HEK293 (cell line): ENCODE measurements around the gene FLNA.

Source experiments
- CTCF ChIA-PET: fragments of 350-600 bp; formaldehyde crosslinking; extraction: SDS; loops from one replicate; lab custom pipeline; 2021; ENCODE audit warnings: antibody characterized with exemption; lab: Yijun Ruan, JAX
- POLR2A ChIA-PET: fragments of 300-600 bp; formaldehyde crosslinking; extraction: SDS; loops from one replicate; lab custom pipeline; 2020; ENCODE audit warnings: antibody characterized with exemption, inconsistent platforms; lab: Yijun Ruan, JAX
- H3K27ac ChIP-seq: fragments of 200-500 bp; sonication (Bioruptor generic); 2 replicates; pipeline ENCODE4 v1.5.1; 2014; ENCODE audit warnings: low read depth, low read length, control low read depth, inconsistent platforms; ENCODE audit errors: extremely low read depth
- H3K36me3 ChIP-seq, 2 experiments: fragments of 200-500 bp in 1 of 2; sonication (Bioruptor generic) in 1 of 2; 1 replicate in 1 of 2; 2 replicates in 1 of 2; pipeline ENCODE4 v1.5.1; 2014 to 2017; ENCODE audit warnings: inconsistent platforms in 2 of 2, low read length in 2 of 2; ENCODE audit not compliant: control insufficient read depth in 2 of 2, insufficient read depth in 1 of 2
- H3K4me1 ChIP-seq: fragments of 200-500 bp; sonication (Bioruptor generic); 2 replicates; pipeline ENCODE4 v1.5.1; 2014; ENCODE audit warnings: mild to moderate bottlenecking, low read length, inconsistent platforms; ENCODE audit not compliant: control insufficient read depth, insufficient read depth
- H3K4me3 ChIP-seq: 2 replicates; pipeline ENCODE4 v1.5.1; 2011; ENCODE audit warnings: low read depth, mild to moderate bottlenecking, control low read depth, low read length, moderate library complexity
- H3K9me3 ChIP-seq: fragments of 200-500 bp; sonication (Bioruptor generic); 2 replicates; pipeline ENCODE4 v1.5.1; 2014; ENCODE audit warnings: low read depth, low read length, inconsistent platforms; ENCODE audit not compliant: control insufficient read depth, insufficient read depth
- GLIS2 ChIP-seq: fragments of 450-650 bp; formaldehyde crosslinking; IDR thresholded peaks from 2 replicates; pipeline ENCODE4 v1.5.1; 2016; ENCODE audit warnings: missing biosample characterization, missing genetic modification characterization
- KLF10 ChIP-seq: fragments of 450-650 bp; IDR thresholded peaks from 2 replicates; pipeline ENCODE4 v1.5.1; 2018; ENCODE audit warnings: missing biosample characterization, mild to moderate bottlenecking, missing genetic modification characterization
- MEIS1 ChIP-seq: sonication (generic); formaldehyde crosslinking; IDR thresholded peaks from 2 replicates; pipeline ENCODE4 v1.8.1; 2022; ENCODE audit warnings: missing genetic modification reagents, mild to moderate bottlenecking, borderline replicate concordance
- PRDM1 ChIP-seq: fragments of 450-650 bp; formaldehyde crosslinking; IDR thresholded peaks from 2 replicates; pipeline ENCODE4; 2016; ENCODE audit warnings: missing biosample characterization, missing genetic modification characterization
- SCRT1 ChIP-seq: fragments of 450-650 bp; formaldehyde crosslinking; IDR thresholded peaks from 2 replicates; pipeline ENCODE4 v1.5.1; 2016; ENCODE audit warnings: missing biosample characterization, missing genetic modification characterization, borderline replicate concordance
- SP7 ChIP-seq: fragments of 450-650 bp; formaldehyde crosslinking; IDR thresholded peaks from 2 replicates; pipeline ENCODE4 v1.5.1; 2016; ENCODE audit warnings: missing biosample characterization, missing genetic modification characterization
- YY1 ChIP-seq: fragments of 450-650 bp; formaldehyde crosslinking; IDR thresholded peaks from 2 replicates; pipeline ENCODE4 v1.5.1; 2018; ENCODE audit warnings: missing biosample characterization, missing genetic modification characterization
- YY2 ChIP-seq: fragments of 450-650 bp; formaldehyde crosslinking; IDR thresholded peaks from 2 replicates; pipeline ENCODE4 v1.5.1; 2016; ENCODE audit warnings: missing biosample characterization, missing genetic modification characterization
- ZBTB48 ChIP-seq: fragments of 450-650 bp; formaldehyde crosslinking; IDR thresholded peaks from 2 replicates; pipeline ENCODE4 v1.5.1; 2016; ENCODE audit warnings: missing biosample characterization, missing genetic modification characterization
- ZIC2 ChIP-seq: fragments of 450-650 bp; formaldehyde crosslinking; IDR thresholded peaks from 2 replicates; pipeline ENCODE4 v1.5.1; 2016; ENCODE audit warnings: missing biosample characterization, missing genetic modification characterization
- ZNF146 ChIP-seq: fragments of 450-650 bp; formaldehyde crosslinking; IDR thresholded peaks from 2 replicates; pipeline ENCODE4 v1.5.1; 2016; ENCODE audit warnings: missing biosample characterization, missing genetic modification characterization
- ZNF175 ChIP-seq: fragments of 450-650 bp; formaldehyde crosslinking; IDR thresholded peaks from 2 replicates; pipeline ENCODE4 v1.5.1; 2016; ENCODE audit warnings: missing biosample characterization, missing genetic modification characterization
- ZNF239 ChIP-seq: fragments of 450-650 bp; formaldehyde crosslinking; IDR thresholded peaks from 2 replicates; pipeline ENCODE4 v1.5.1; 2016; ENCODE audit warnings: missing biosample characterization, missing genetic modification characterization
- ZNF292 ChIP-seq: fragments of 450-650 bp; formaldehyde crosslinking; IDR thresholded peaks from 2 replicates; pipeline ENCODE4 v1.5.1; 2016; ENCODE audit warnings: low read depth, missing biosample characterization, missing genetic modification characterization, borderline replicate concordance
- ZNF354C ChIP-seq: fragments of 450-650 bp; formaldehyde crosslinking; IDR thresholded peaks from 2 replicates; pipeline ENCODE4 v1.5.1; 2016; ENCODE audit warnings: missing biosample characterization, missing genetic modification characterization, low read depth, borderline replicate concordance
- ZNF391 ChIP-seq: fragments of 450-650 bp; formaldehyde crosslinking; IDR thresholded peaks from 2 replicates; pipeline ENCODE4 v1.5.1; 2016; ENCODE audit warnings: low read depth, missing biosample characterization, missing genetic modification characterization, borderline replicate concordance
- ZNF48 ChIP-seq: fragments of 450-650 bp; formaldehyde crosslinking; IDR thresholded peaks from 2 replicates; pipeline ENCODE4 v1.5.1; 2016; ENCODE audit warnings: missing biosample characterization, missing genetic modification characterization
- ZNF501 ChIP-seq: fragments of 450-650 bp; formaldehyde crosslinking; IDR thresholded peaks from 2 replicates; pipeline ENCODE4 v1.5.1; 2016; ENCODE audit warnings: missing biosample characterization, missing genetic modification characterization
- ZNF530 ChIP-seq: fragments of 450-650 bp; formaldehyde crosslinking; IDR thresholded peaks from 2 replicates; pipeline ENCODE4 v1.5.1; 2016; ENCODE audit warnings: low read depth, missing biosample characterization, missing genetic modification characterization
- TF ChIP-seq, protein P1 (sequence below): fragments of 450-650 bp; formaldehyde crosslinking; IDR thresholded peaks from 2 replicates; pipeline ENCODE4 v1.5.0; 2017; ENCODE audit warnings: missing biosample characterization, missing genetic modification characterization, borderline replicate concordance
- TF ChIP-seq, protein P2 (sequence below): fragments of 450-650 bp; formaldehyde crosslinking; IDR thresholded peaks from 2 replicates; pipeline ENCODE4 v1.5.1; 2016; ENCODE audit warnings: missing biosample characterization, missing genetic modification characterization
- TF ChIP-seq, protein P3 (sequence below): fragments of 450-650 bp; formaldehyde crosslinking; IDR thresholded peaks from 2 replicates; pipeline ENCODE4 v1.5.1; 2016; ENCODE audit warnings: missing biosample characterization, missing genetic modification characterization

FLNA gene

DNA sequence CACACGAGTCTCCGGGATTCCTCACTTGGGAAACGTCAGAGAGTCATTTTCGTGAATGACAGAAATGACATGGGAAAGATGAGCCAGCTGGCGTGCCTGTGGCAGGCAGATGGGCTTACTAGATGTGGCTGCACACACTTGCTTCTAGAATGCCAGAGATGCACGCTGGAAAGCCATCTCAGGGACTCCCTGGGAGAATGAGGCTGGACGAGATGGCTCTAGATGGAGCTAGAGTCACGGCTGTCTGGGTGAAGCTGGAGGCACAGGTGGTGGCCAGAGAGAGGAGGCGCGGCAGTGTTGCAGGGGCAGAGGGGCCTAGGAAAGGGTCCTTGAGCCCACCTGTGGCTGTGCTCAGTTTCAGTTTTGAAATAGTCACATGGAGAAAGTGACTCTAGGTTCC lies 52.8 kb downstream of the FLNA start (continued):
- TF ChIP-seq, protein P1, sequence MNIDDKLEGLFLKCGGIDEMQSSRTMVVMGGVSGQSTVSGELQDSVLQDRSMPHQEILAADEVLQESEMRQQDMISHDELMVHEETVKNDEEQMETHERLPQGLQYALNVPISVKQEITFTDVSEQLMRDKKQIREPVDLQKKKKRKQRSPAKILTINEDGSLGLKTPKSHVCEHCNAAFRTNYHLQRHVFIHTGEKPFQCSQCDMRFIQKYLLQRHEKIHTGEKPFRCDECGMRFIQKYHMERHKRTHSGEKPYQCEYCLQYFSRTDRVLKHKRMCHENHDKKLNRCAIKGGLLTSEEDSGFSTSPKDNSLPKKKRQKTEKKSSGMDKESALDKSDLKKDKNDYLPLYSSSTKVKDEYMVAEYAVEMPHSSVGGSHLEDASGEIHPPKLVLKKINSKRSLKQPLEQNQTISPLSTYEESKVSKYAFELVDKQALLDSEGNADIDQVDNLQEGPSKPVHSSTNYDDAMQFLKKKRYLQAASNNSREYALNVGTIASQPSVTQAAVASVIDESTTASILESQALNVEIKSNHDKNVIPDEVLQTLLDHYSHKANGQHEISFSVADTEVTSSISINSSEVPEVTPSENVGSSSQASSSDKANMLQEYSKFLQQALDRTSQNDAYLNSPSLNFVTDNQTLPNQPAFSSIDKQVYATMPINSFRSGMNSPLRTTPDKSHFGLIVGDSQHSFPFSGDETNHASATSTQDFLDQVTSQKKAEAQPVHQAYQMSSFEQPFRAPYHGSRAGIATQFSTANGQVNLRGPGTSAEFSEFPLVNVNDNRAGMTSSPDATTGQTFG (tag by site-specific recombination), result no peak
- TF ChIP-seq GLIS2 (tag by site-specific recombination) (no peak), ZNF501 (tag by site-specific recombination) (no peak), ZNF530 (tag by site-specific recombination) (no peak), KLF10 (tag by site-specific recombination) (no peak), ZNF146 (tag by site-specific recombination) (no peak), YY2 (tag by site-specific recombination) (no peak), ZBTB48 (no peak), SCRT1 (tag by site-specific recombination) (peak; percentile 85), ZIC2 (no peak), ZNF354C (no peak)

- H3K36me3 ChIP-seq, result no peaks in the 10 kb centered on the region
- no peak for TF ChIP-seq YY1 (tag by site-specific recombination)
- no peak for TF ChIP-seq ZNF48 (tag by site-specific recombination)
- no peak for TF ChIP-seq ZNF175 (tag by site-specific recombination)
- TF ChIP-seq, protein P2, sequence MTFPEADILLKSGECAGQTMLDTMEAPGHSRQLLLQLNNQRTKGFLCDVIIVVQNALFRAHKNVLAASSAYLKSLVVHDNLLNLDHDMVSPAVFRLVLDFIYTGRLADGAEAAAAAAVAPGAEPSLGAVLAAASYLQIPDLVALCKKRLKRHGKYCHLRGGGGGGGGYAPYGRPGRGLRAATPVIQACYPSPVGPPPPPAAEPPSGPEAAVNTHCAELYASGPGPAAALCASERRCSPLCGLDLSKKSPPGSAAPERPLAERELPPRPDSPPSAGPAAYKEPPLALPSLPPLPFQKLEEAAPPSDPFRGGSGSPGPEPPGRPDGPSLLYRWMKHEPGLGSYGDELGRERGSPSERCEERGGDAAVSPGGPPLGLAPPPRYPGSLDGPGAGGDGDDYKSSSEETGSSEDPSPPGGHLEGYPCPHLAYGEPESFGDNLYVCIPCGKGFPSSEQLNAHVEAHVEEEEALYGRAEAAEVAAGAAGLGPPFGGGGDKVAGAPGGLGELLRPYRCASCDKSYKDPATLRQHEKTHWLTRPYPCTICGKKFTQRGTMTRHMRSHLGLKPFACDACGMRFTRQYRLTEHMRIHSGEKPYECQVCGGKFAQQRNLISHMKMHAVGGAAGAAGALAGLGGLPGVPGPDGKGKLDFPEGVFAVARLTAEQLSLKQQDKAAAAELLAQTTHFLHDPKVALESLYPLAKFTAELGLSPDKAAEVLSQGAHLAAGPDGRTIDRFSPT (tag by site-specific recombination), result no peak
- no peak for TF ChIP-seq MEIS1 (CRISPR knock-in tag)
- TF ChIP-seq SP7 (tag by site-specific recombination), result no peak
- TF ChIP-seq ZNF292 (tag by site-specific recombination), result no peak
- TF ChIP-seq, protein P3, sequence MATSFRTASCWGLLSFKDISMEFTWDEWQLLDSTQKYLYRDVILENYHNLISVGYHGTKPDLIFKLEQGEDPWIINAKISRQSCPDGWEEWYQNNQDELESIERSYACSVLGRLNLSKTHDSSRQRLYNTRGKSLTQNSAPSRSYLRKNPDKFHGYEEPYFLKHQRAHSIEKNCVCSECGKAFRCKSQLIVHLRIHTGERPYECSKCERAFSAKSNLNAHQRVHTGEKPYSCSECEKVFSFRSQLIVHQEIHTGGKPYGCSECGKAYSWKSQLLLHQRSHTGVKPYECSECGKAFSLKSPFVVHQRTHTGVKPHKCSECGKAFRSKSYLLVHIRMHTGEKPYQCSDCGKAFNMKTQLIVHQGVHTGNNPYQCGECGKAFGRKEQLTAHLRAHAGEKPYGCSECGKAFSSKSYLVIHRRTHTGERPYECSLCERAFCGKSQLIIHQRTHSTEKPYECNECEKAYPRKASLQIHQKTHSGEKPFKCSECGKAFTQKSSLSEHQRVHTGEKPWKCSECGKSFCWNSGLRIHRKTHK (tag by site-specific recombination), result no peak
- no peak for TF ChIP-seq ZNF239 (tag by site-specific recombination)
- no peak for TF ChIP-seq YY2 (tag by site-specific recombination)
- TF ChIP-seq ZNF391 (tag by site-specific recombination), result no peak
- TF ChIP-seq PRDM1 (tag by site-specific recombination), result no peak
- no peaks in the 10 kb centered on the region for H3K9me3 ChIP-seq
- ChIA-PET POLR2A (no interaction called here), CTCF (interaction anchor here (0.6 kb wide), 1 partner anchor 78 kb away, joined by 3 read pairs; no protein-coding TSS in a partner anchor)
- H3K4me3 ChIP-seq, result no peak overlapping the region
- H3K27ac ChIP-seq, result no peak overlapping the region
- peaks cover 18% of the 10 kb centered on the region for H3K4me1 ChIP-seq
Observed at GRCh38 chrX:154321152-154321551, 53.3 kb downstream of the FLNA start.
